ENCODE data around the gene MICB. TPM values are rescaled to one million over a fixed set of nuclear protein-coding genes. Genes with fewer than 3 reads are reported as not detected.
"Not testable (repeated sequence)": the region's sequence is repeated elsewhere in the genome, so short reads cannot be mapped to it uniquely, and the experiment has no call there.

MICB gene
- total RNA-seq, 1 experiment from 2014 or later, result 21.7 TPM

- H4K20me1 ChIP-seq (ENCODE audit: insufficient read depth); H2AFZ ChIP-seq (ENCODE audit: low read depth, low read length, poor library complexity, severe bottlenecking); H3K9ac ChIP-seq (ENCODE audit: low read length); intact Hi-C loops (cut with micrococcal nuclease); H3K36me3 ChIP-seq (ENCODE audit: control insufficient read depth in 1 of 2, insufficient read depth in 2 of 2, low read length in 2 of 2); ATAC-seq; RAD21 ChIA-PET (ENCODE audit: low non-redundant PET in 1 of 2, low total read pairs in 2 of 2, uncharacterized antibody in 2 of 2, unreplicated experiment in 2 of 2); DNase-seq (ENCODE audit: low read depth, low spot score); BruUV-seq (replicated peaks); H3K9me3 ChIP-seq (ENCODE audit: control insufficient read depth in 1 of 2, insufficient read depth in 1 of 2, low read depth in 1 of 2, low read length in 2 of 2); H3K9me2 ChIP-seq (ENCODE audit: insufficient read depth); H3K27me3 ChIP-seq (ENCODE audit: insufficient read depth, low read length); CTCF ChIA-PET; H3K27ac ChIP-seq (ENCODE audit: low read depth, low read length): not testable (repeated sequence)
- Histone ChIP-seq H3K79me2 (ENCODE audit: insufficient read depth, low read length) (peaks cover 45% of the 10 kb centered on the region), H3K4me2 (ENCODE audit: low read length) (peak overlapping the region; percentile 87), H3K4me3 (replicated peaks in 1 of 2; ENCODE audit: low read depth in 1 of 2, low read length in 2 of 2) (0 out of 4 replicates have a peak overlapping the region, but pooled peaks of 1 of the 2 experiments have one; percentile 70), H3K4me1 (ENCODE audit: control insufficient read depth in 1 of 2, insufficient read depth in 2 of 2, low read length in 2 of 2) (peaks cover 22 to 38% of the 10 kb centered on the region in 2 experiments)
- POLR2A ChIA-PET, result interaction anchor here (2.2 kb wide), 1 partner anchor 42 kb away, joined by 8 read pairs; the partner anchor contains the start of gene DDX39B
These were observed 1.7 kb downstream of the MICB start for GRCh38 chr6:31499648-31500047.

- Histone ChIP-seq H3K9me3 (ENCODE audit: control insufficient read depth in 1 of 2, insufficient read depth in 1 of 2, low read depth in 1 of 2, low read length in 2 of 2) (no peaks in the 10 kb centered on the region), H3K4me3 (replicated peaks in 1 of 2; ENCODE audit: low read depth in 1 of 2, low read length in 2 of 2) (no peak overlapping the region), H2AFZ (ENCODE audit: low read depth, low read length, poor library complexity, severe bottlenecking) (no peak overlapping the region), H3K4me1 (ENCODE audit: control insufficient read depth in 1 of 2, insufficient read depth in 2 of 2, low read length in 2 of 2) (peaks cover 9 to 12% of the 10 kb centered on the region in 2 experiments; a peak in 3 of 4 replicates), H3K4me2 (ENCODE audit: low read length) (no peak overlapping the region), H3K9ac (ENCODE audit: low read length) (no peak overlapping the region), H3K9me2 (ENCODE audit: insufficient read depth) (no peaks in the 10 kb centered on the region), H3K27me3 (ENCODE audit: insufficient read depth, low read length) (no peaks in the 10 kb centered on the region), H4K20me1 (ENCODE audit: insufficient read depth) (no peaks in the 10 kb centered on the region), H3K27ac (ENCODE audit: low read depth, low read length) (no peak overlapping the region), H3K79me2 (ENCODE audit: insufficient read depth, low read length) (peaks cover 49% of the 10 kb centered on the region), H3K36me3 (ENCODE audit: control insufficient read depth in 1 of 2, insufficient read depth in 2 of 2, low read length in 2 of 2) (peaks cover 7 to 9% of the 10 kb centered on the region in 2 experiments; a peak in 2 of 4 replicates)
- intact Hi-C loops (cut with micrococcal nuclease), result no loop called here
- CTCF ChIA-PET, result interaction anchor here (0.7 kb wide), 1 partner anchor 9 kb away, joined by 3 read pairs; no protein-coding TSS in a partner anchor
- POLR2A ChIA-PET, result interaction anchor here (0.8 kb wide), 1 partner anchor 40 kb away, joined by 3 read pairs; no protein-coding TSS in a partner anchor
- no peak for TF ChIP-seq CEBPB (IDR thresholded peaks at IDR 0.05; ENCODE audit: low read depth)
- no peak for TF ChIP-seq ATF3 (IDR thresholded peaks at IDR 0.05)
- TF ChIP-seq ZNF274 (IDR thresholded peaks at IDR 0.05; ENCODE audit: low read depth, low read length), result no peak
- no peak for TF ChIP-seq ELF1 (IDR thresholded peaks at IDR 0.05; ENCODE audit: borderline replicate concordance, low read depth)
- no peak for TF ChIP-seq EGR1 (IDR thresholded peaks at IDR 0.05; ENCODE audit: low read depth)
- no peak for TF ChIP-seq POLR2A (IDR thresholded peaks at IDR 0.05; ENCODE audit: borderline replicate concordance, extremely low read depth, insufficient read depth, insufficient read length)
- DNase-seq (ENCODE audit: low read depth, low spot score), result no peak
- no TSS peak for BruUV-seq (replicated peaks)
- no peak for ATAC-seq
- RAD21 ChIA-PET (ENCODE audit: low non-redundant PET in 1 of 2, low total read pairs in 2 of 2, uncharacterized antibody in 2 of 2, unreplicated experiment in 2 of 2), result no interaction called here
These were observed 4.6 kb downstream of the MICB start for GRCh38 chr6:31502586-31502985.

GRCh38 chr6:31509036-31509435 lies 11.1 kb downstream of the MICB start:
- DNase-seq (ENCODE audit: low read depth, low spot score); H3K79me2 ChIP-seq (ENCODE audit: insufficient read depth, low read length); H4K20me1 ChIP-seq (ENCODE audit: insufficient read depth); BruUV-seq (replicated peaks); H2AFZ ChIP-seq (ENCODE audit: low read depth, low read length, poor library complexity, severe bottlenecking); H3K9me2 ChIP-seq (ENCODE audit: insufficient read depth); H3K4me1 ChIP-seq (ENCODE audit: control insufficient read depth in 1 of 2, insufficient read depth in 2 of 2, low read length in 2 of 2); POLR2A ChIA-PET; H3K9ac ChIP-seq (ENCODE audit: low read length); H3K27me3 ChIP-seq (ENCODE audit: insufficient read depth, low read length); H3K27ac ChIP-seq (ENCODE audit: low read depth, low read length); CTCF ChIA-PET; intact Hi-C loops (cut with micrococcal nuclease); ATAC-seq; H3K4me3 ChIP-seq (replicated peaks in 1 of 2; ENCODE audit: low read depth in 1 of 2, low read length in 2 of 2); H3K9me3 ChIP-seq (ENCODE audit: control insufficient read depth in 1 of 2, insufficient read depth in 1 of 2, low read depth in 1 of 2, low read length in 2 of 2); RAD21 ChIA-PET (ENCODE audit: low non-redundant PET in 1 of 2, low total read pairs in 2 of 2, uncharacterized antibody in 2 of 2, unreplicated experiment in 2 of 2); H3K4me2 ChIP-seq (ENCODE audit: low read length): not testable (repeated sequence)
- H3K36me3 ChIP-seq (ENCODE audit: control insufficient read depth in 1 of 2, insufficient read depth in 2 of 2, low read length in 2 of 2), result peaks cover 12 to 13% of the 10 kb centered on the region in 2 experiments

Measured in HCT116 (cell line).